Psoas muscle (tissue), 8 donors: ENCODE results near the gene C12orf56. TPM values are rescaled to one million over a fixed set of nuclear protein-coding genes. Genes with fewer than 3 reads are reported as not detected.
"Not testable (repeated sequence)": the region's sequence is repeated elsewhere in the genome, so short reads cannot be mapped to it uniquely, and the experiment has no call there.

Source experiments
- ATAC-seq, 4 donors: fragments of 200-7000 bp; cut with Tn5 transposase; one replicate each; pipeline ENCODE4 v1.9.1; 2020; ENCODE audit warnings: moderate library complexity in 3 of 4, mild to moderate bottlenecking in 2 of 4
- DNase-seq, 2 donors: peaks; one replicate each; pipeline ENCODE4 v3.0.0-alpha.2; 2020
- H3K27ac ChIP-seq: fragments of 200-600 bp; one replicate; pipeline ENCODE4 v1.8.0; 2022
- H3K27me3 ChIP-seq, 3 donors: fragments of 200-600 bp in 1 of 3; one replicate each; pipeline versions ENCODE4 v1.6.1 to v1.8.0; 2013 to 2022; ENCODE audit warnings: low read length in 2 of 3, mild to moderate bottlenecking in 2 of 3, moderate library complexity in 1 of 3; ENCODE audit not compliant: insufficient read depth in 3 of 3
- H3K36me3 ChIP-seq, 2 donors: fragments of 200-600 bp in 1 of 2; one replicate each; pipeline versions ENCODE4 v1.6.1 to v1.8.0; 2013 to 2022; ENCODE audit warnings: low read depth in 1 of 2, mild to moderate bottlenecking in 1 of 2, moderate library complexity in 1 of 2; ENCODE audit not compliant: insufficient read depth in 1 of 2
- H3K4me1 ChIP-seq: fragments of 200-600 bp; one replicate; pipeline ENCODE4 v1.8.0; 2022
- H3K4me3 ChIP-seq: fragments of 200-600 bp; one replicate; pipeline ENCODE4 v1.8.0; 2022; ENCODE audit warnings: mild to moderate bottlenecking
- H3K9me3 ChIP-seq: fragments of 200-600 bp; one replicate; pipeline ENCODE4 v1.8.0; 2022
- whole genome bisulfite sequencing, 3 donors: extraction: QIAGEN DNeasy Blood & Tissue Kit; methylation state at CpG; one replicate each; pipeline versions ENCODE4 v1.1.6 to v1.1.7; 2013; 5-methylcytosine and 5-hydroxymethylcytosine counted together
- intact Hi-C, 2 donors: fragments of 100-400 bp; cut with DNase I; formaldehyde crosslinking; loops; one replicate each; pipeline versions ENCODE4 v1.11.0 to v1.14.2; 2022
- polyA plus RNA-seq, 3 donors: library from polyadenylated mRNA; stranded (reverse); fragments of 200-250 nt; gene quantifications; one replicate each; pipeline ENCODE4 v1.2.3, GENCODE V29; 2013
- total RNA-seq, 4 donors: library from RNA; stranded (reverse); fragmentation: NEBNext Ultra II Directional in 2 of 4; extraction: Animal tissue kit (Norgen Biotek cat#: 25700) in 2 of 4; gene quantifications; one replicate each; pipeline versions ENCODE4 v1.2.1 to v1.2.4, GENCODE V29; 2021 to 2023
- TF ChIP-seq, protein P1 (sequence below): fragments of 200-600 bp; IDR thresholded peaks from one replicate; pipeline ENCODE4 v1.8.0; 2022; ENCODE audit warnings: antibody characterized with exemption
- donor health status: healthy with polysubstance abuse.
- donor health status: DM: no; HTN: no; CAD: no; lungs with moderate emphysema.
- donor health status: Bipolar disorder and iron deficiency.
- donor health status: healthy.
- donor health status: DM: yes; HTN: yes; CAD: no.
- donor health status: DM: no; HTN: no; CAD: no.
- donor health status: DM: no; HTN: no; CAD: no.
- donor health status: DM: yes; HTN: yes; CAD: no.

Gene C12orf56
- total and polyA plus RNA-seq, 7 donors = 0.09 TPM; not detected in 6

DNA sequence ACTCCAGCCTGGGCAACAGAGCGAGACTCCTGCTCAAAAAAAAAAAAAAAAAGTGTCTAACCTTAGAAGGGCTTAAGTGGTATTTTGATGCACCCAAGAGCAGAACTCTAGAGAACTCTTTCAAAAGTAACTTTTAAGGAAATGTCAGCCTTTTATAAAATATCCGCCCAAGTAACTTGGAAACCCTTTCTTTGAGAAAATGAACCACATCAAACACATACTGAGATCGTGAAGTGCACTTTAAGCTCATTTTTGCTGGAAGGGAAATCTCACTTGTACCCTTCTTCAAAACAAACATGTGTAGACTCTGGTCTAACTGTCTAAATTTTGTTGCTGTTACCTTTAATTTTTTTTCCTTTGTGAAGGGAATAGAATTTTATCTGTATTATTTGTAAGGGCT, 5.5 kb downstream of the C12orf56 start:
- no peak overlapping the region for H3K27ac ChIP-seq
- TF ChIP-seq, protein P1, sequence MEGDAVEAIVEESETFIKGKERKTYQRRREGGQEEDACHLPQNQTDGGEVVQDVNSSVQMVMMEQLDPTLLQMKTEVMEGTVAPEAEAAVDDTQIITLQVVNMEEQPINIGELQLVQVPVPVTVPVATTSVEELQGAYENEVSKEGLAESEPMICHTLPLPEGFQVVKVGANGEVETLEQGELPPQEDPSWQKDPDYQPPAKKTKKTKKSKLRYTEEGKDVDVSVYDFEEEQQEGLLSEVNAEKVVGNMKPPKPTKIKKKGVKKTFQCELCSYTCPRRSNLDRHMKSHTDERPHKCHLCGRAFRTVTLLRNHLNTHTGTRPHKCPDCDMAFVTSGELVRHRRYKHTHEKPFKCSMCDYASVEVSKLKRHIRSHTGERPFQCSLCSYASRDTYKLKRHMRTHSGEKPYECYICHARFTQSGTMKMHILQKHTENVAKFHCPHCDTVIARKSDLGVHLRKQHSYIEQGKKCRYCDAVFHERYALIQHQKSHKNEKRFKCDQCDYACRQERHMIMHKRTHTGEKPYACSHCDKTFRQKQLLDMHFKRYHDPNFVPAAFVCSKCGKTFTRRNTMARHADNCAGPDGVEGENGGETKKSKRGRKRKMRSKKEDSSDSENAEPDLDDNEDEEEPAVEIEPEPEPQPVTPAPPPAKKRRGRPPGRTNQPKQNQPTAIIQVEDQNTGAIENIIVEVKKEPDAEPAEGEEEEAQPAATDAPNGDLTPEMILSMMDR = no peak
- DNase-seq (no peak), ATAC-seq (no peak)
- H3K4me1 ChIP-seq = no peaks in the 10 kb centered on the region
- no peak overlapping the region for H3K4me3 ChIP-seq
- peaks cover 0 to 5% (median 3%) of the 10 kb centered on the region in 3 donors for H3K27me3 ChIP-seq
- H3K36me3 ChIP-seq = no peaks in the 10 kb centered on the region
- no peaks in the 10 kb centered on the region for H3K9me3 ChIP-seq
- 87 to 94% (median 90%) methylated on average over 3 of the region's 3 CpGs for WGBS, 3 donors
- intact Hi-C loops = no loop called here

GRCh38 chr12:64383675-64384074, 6.9 kb downstream of the C12orf56 start:
- 76 to 86% (median 85%) methylated on average over 1 of the region's 1 CpG for WGBS, 3 donors
- Histone ChIP-seq H3K27me3 (no peaks in the 10 kb centered on the region), H3K4me1 (no peaks in the 10 kb centered on the region), H3K27ac (no peak overlapping the region), H3K36me3 (no peaks in the 10 kb centered on the region), H3K9me3 (no peaks in the 10 kb centered on the region), H3K4me3 (no peak overlapping the region)
- DNase-seq (no peak), ATAC-seq (no peak)
- TF ChIP-seq, protein P1 = no peak
- intact Hi-C loops = no loop called here

- Histone ChIP-seq H3K4me1 (no peaks in the 10 kb centered on the region), H3K27me3 (no peaks in the 10 kb centered on the region), H3K9me3 (no peaks in the 10 kb centered on the region), H3K36me3 (no peaks in the 10 kb centered on the region), H3K27ac (no peak overlapping the region), H3K4me3 (no peak overlapping the region)
- WGBS, 3 donors = 89 to 92% (median 90%) methylated on average over 4 of the region's 4 CpGs
- TF ChIP-seq, protein P1 = no peak
- intact Hi-C loops = no loop called here
- DNase-seq = no peak
- no peak for ATAC-seq
Measured at GRCh38 chr12:64362721-64363305, 27.7 kb downstream of the C12orf56 start.

DNA sequence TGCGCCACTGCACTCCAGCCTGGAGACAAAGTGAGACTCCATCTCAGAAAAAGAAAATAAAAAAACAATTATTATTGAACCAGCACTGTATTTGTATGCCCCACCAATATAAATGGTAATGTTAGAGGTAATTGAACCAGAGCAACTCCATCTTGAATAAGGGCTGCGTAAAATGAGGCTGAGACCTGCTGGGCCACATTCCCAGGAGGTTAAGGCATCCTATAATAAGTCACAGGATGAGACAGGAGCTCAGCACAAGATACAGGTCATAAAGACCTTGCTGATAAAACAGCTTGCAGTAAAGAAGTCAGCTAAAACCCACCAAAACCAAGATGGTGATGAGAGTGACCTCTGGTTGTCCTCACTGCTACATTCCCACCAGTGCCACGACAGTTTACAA, 29.4 kb downstream of the C12orf56 start:
- ATAC-seq, H3K4me3 ChIP-seq, H3K9me3 ChIP-seq, H3K4me1 ChIP-seq, H3K27ac ChIP-seq, intact Hi-C loops, H3K36me3 ChIP-seq, DNase-seq, H3K27me3 ChIP-seq: not testable (repeated sequence)
- WGBS, 3 donors = 90 to 93% (median 91%) methylated on average over 3 of the region's 3 CpGs

- H3K36me3 ChIP-seq, intact Hi-C loops, H3K4me1 ChIP-seq, ATAC-seq, H3K27me3 ChIP-seq, H3K27ac ChIP-seq, H3K4me3 ChIP-seq, DNase-seq, H3K9me3 ChIP-seq: not testable (repeated sequence)
- 74 to 87% (median 86%) methylated on average over 2 of the region's 2 CpGs for WGBS, 3 donors
Measured at GRCh38 chr12:64356209-64356608, 34.3 kb downstream of the C12orf56 start.

GRCh38 chr12:64352181-64352580, 38.4 kb downstream of the C12orf56 start:
- Histone ChIP-seq H3K27me3 (no peaks in the 10 kb centered on the region), H3K36me3 (no peaks in the 10 kb centered on the region), H3K27ac (no peak overlapping the region), H3K9me3 (peaks cover 5% of the 10 kb centered on the region), H3K4me1 (no peaks in the 10 kb centered on the region), H3K4me3 (no peak overlapping the region)
- 70 to 73% (median 73%) methylated on average over 4 of the region's 4 CpGs for WGBS, 3 donors
- intact Hi-C loops = no loop called here
- DNase-seq (no peak), ATAC-seq (no peak)
- TF ChIP-seq, protein P1 = no peak
